GM18909 (cell line): ENCODE measurements around the gene CFAP20.

Experiments
- ATAC-seq: cut with Tn5 transposase; IDR thresholded peaks from one replicate; pipeline ENCODE4 v1.9.1; 2021; ENCODE audit warnings: mild to moderate bottlenecking; ENCODE audit not compliant: unreplicated experiment, poor library complexity

Gene CFAP20

GRCh38 chr16:58125781-58126335 is 3.3 kb downstream of the CFAP20 start:
- no peak for ATAC-seq

- ATAC-seq, result no peak
Observed at GRCh38 chr16:58125041-58125440, 4.1 kb downstream of the CFAP20 start.

GRCh38 chr16:58124601-58124915 is 4.6 kb downstream of the CFAP20 start:
- ATAC-seq, result no peak

GRCh38 chr16:58123896-58124600 is 5.1 kb downstream of the CFAP20 start:
- ATAC-seq, result no peak

GRCh38 chr16:58121132-58121531 is 8.0 kb downstream of the CFAP20 start:
- ATAC-seq, result no peak

- no peak for ATAC-seq
Observed at GRCh38 chr16:58120234-58120633, 8.9 kb downstream of the CFAP20 start.

- ATAC-seq, result no peak
Observed at GRCh38 chr16:58119509-58119845, 9.7 kb downstream of the CFAP20 start.

GRCh38 chr16:58118801-58119508 is 10.2 kb downstream of the CFAP20 start:
- no peak for ATAC-seq

GRCh38 chr16:58116529-58116928 is 12.7 kb downstream of the CFAP20 start:
- ATAC-seq, result no peak

GRCh38 chr16:58116081-58116480 is 13.1 kb downstream of the CFAP20 start:
- no peak for ATAC-seq

GRCh38 chr16:58114827-58115825 is 14.1 kb downstream of the CFAP20 start:
- ATAC-seq, result no peak

GRCh38 chr16:58111302-58111627 is 17.9 kb downstream of the CFAP20 start:
- ATAC-seq, result no peak

- ATAC-seq, result no peak
Observed at GRCh38 chr16:58110571-58111301, 18.4 kb downstream of the CFAP20 start.

- no peak for ATAC-seq
Observed at GRCh38 chr16:58109881-58110280, 19.3 kb downstream of the CFAP20 start.

- ATAC-seq, result no peak
Observed at GRCh38 chr16:58109330-58109729, 19.9 kb downstream of the CFAP20 start.

- ATAC-seq, result no peak
Observed at GRCh38 chr16:58107709-58108108, 21.5 kb downstream of the CFAP20 start.

- no peak for ATAC-seq
Observed at GRCh38 chr16:58107228-58107627, 22.0 kb downstream of the CFAP20 start.

GRCh38 chr16:58105631-58106030 is 23.6 kb downstream of the CFAP20 start:
- no peak for ATAC-seq

- peak; percentile 81 for ATAC-seq
Observed at GRCh38 chr16:58102665-58103392, 26.4 kb downstream of the CFAP20 start.

GRCh38 chr16:58099956-58100300 is 29.3 kb downstream of the CFAP20 start:
- no peak for ATAC-seq
